GM20431 (cell line): Measurements from ENCODE around the gene RND3.

ENCODE experiments used
- in situ Hi-C: fragments of 300-500 bp; cut with MseI, MboI; formaldehyde crosslinking; loops from one replicate; pipeline ENCODE4 v1.15.0; 2020; ENCODE audit warnings: low sequenced_read_pairs; ENCODE audit not compliant: unreplicated experiment

Gene RND3

GRCh38 chr2:150495001-150495400 lies 7.5 kb upstream of the RND3 start:
- in situ Hi-C loops: no loop called here

- in situ Hi-C loops: no loop called here
Measured at GRCh38 chr2:150494234-150494945, 6.9 kb upstream of the RND3 start.

GRCh38 chr2:150491943-150492342 lies 4.5 kb upstream of the RND3 start:
- in situ Hi-C loops: no loop called here

- in situ Hi-C loops: no loop called here
Measured at GRCh38 chr2:150491430-150491829, 4.0 kb upstream of the RND3 start.

- in situ Hi-C loops: no loop called here
Measured at GRCh38 chr2:150490466-150490865, 3.0 kb upstream of the RND3 start.

- in situ Hi-C loops: no loop called here
Measured at GRCh38 chr2:150486539-150487484, 655 bp downstream of the RND3 start.

- in situ Hi-C loops: no loop called here
Measured at GRCh38 chr2:150485871-150486538, 1.5 kb downstream of the RND3 start.

GRCh38 chr2:150485114-150485870 lies 2.2 kb downstream of the RND3 start:
- in situ Hi-C loops: no loop called here

GRCh38 chr2:150484461-150485021 lies 2.9 kb downstream of the RND3 start:
- in situ Hi-C loops: no loop called here

GRCh38 chr2:150484006-150484405 lies 3.5 kb downstream of the RND3 start:
- in situ Hi-C loops: no loop called here

GRCh38 chr2:150483532-150483931 lies 3.9 kb downstream of the RND3 start:
- in situ Hi-C loops: no loop called here

GRCh38 chr2:150482667-150483400 lies 4.6 kb downstream of the RND3 start:
- in situ Hi-C loops: no loop called here

GRCh38 chr2:150482111-150482510 lies 5.4 kb downstream of the RND3 start:
- in situ Hi-C loops: no loop called here

GRCh38 chr2:150480971-150481830 lies 6.3 kb downstream of the RND3 start:
- in situ Hi-C loops: no loop called here

- in situ Hi-C loops: no loop called here
Measured at GRCh38 chr2:150480241-150480640, 7.2 kb downstream of the RND3 start.

- in situ Hi-C loops: no loop called here
Measured at GRCh38 chr2:150479075-150479915, 8.2 kb downstream of the RND3 start.

GRCh38 chr2:150478200-150478974 lies 9.1 kb downstream of the RND3 start:
- in situ Hi-C loops: no loop called here
